HG02642 (cell line): ENCODE measurements around the gene RAB23.

Source experiments
- ATAC-seq: cut with Tn5 transposase; IDR thresholded peaks from one replicate; pipeline ENCODE4 v1.9.1; 2021; ENCODE audit warnings: mild to moderate bottlenecking; ENCODE audit not compliant: unreplicated experiment, poor library complexity

Gene RAB23

GRCh38 chr6:57193177-57193576, 28.9 kb downstream of the RAB23 start:
- ATAC-seq, result no peak

GRCh38 chr6:57190140-57190539, 32.0 kb downstream of the RAB23 start:
- no peak for ATAC-seq

- ATAC-seq, result no peak
These were observed 38.8 kb downstream of the RAB23 start for GRCh38 chr6:57183336-57183735.

- ATAC-seq, result no peak
These were observed 40.1 kb downstream of the RAB23 start for GRCh38 chr6:57182017-57182432.

DNA sequence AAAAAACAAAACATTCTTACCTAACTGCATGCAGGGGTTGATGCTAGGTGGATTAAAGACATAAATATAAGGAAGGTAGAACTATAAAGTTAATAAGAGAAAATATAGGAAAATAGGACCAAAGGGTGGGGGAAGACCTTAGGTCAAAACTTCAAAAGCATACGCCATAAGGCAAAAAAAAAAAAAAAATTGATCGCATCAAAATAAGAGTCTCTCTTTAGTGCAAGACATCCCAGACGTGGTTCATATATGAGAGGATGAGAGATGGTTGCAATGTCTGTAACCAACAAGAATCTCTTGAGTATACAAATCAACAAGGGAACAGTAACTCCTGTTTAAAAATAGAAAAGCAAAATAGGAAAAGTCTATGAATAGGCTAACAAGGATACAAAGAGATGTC, 41.5 kb downstream of the RAB23 start:
- no peak for ATAC-seq

DNA sequence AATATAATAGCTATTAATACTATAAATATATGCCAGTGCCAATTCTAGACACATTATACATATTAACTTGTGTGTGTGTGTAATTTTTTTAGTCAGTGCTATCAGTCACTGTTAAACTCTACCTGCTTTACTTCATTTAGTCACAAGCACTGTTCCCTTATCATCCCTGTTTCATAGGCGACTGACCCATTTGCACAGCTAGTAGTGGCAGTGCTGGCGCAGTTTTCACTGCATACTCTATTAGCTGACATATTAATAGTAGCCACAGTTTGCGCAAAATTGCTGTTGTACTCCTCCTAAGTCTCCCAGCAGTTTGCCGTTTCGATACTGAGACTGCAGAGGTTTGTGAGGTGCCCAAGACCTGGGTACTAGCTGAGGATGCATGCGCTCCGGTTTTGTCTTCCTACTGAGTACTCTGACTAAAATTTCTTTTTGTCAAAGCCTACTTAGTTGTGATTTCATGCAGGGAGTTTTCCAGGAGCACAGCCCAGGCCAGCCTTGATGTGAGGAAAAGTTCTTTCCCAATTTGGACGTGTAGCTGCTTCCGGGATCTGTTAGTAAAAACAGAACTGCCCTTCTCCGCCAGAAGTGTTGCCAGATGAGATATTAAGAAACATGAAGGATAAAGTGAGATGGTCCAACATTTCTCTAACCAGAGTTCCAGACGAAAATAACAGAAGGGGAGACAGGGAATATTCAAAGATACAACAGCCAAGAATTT, 44.4 kb downstream of the RAB23 start:
- ATAC-seq, result no peak

DNA sequence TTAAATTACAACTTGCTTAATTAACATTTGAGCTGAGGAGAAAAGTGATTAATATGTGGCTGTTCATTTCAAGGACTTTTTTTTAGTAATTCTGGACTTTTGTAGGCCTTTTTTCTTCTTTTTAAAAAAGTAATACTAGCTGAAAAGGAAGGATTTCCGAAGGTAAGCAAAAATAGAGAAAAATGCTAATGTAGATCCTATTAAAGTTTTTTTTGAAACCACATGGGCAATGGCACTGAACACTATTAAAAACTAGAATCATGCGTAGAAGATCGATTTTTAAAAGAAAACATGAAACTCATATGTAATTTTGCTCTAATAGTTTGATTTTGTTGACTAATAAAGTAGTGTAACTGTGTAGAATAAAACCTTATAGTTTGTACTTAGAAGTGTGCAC, 47.6 kb downstream of the RAB23 start:
- ATAC-seq, result no peak

- no peak for ATAC-seq
These were observed 48.1 kb downstream of the RAB23 start for GRCh38 chr6:57173886-57174510.

DNA sequence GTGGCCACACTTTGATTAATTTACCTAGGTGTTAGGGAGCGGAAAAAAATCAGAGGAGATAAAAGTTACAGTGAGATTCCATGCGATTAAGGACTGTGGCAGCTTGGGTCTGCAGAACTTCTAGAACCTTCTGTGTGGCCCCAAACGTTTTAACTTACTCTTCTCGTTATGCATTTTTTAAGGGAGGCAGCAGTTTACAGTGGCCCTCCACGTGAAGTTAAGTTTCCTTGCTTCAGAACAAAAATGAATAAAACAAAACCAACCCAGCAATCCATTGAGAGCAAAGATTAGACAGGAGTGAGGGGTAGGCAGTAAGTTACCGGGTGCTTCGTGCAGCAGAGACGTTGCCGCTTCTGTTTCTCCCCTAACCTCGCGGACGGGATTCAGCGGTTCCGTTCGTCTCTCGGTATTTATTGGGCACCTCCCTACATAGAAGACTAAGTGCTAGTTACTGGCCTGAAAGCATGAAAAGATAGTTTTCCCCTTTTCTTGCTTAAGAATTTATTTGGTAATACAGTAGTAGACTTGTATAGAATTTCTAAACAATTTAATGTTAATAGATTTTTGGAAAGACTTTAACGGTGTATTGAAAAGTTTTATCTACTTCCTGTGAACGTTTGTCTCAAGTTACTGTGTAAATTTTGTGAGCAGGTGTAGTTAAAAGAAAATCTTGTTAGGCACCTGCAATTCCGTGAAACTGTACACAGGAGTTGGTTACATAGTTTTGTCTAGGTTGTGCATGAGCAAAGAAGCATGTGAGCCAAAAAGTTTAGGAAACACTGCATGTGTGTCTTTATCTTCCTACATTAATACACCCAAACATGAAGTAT, 48.8 kb downstream of the RAB23 start:
- ATAC-seq, result no peak

- peak; percentile 91 for ATAC-seq
These were observed 49.7 kb downstream of the RAB23 start, which contains the start of gene BAG2 for GRCh38 chr6:57172136-57173055. Gene BAG2, plus strand, starts transcription at chr6:57172326. Its CDS starts 372 bp downstream, at chr6:57172698.

DNA sequence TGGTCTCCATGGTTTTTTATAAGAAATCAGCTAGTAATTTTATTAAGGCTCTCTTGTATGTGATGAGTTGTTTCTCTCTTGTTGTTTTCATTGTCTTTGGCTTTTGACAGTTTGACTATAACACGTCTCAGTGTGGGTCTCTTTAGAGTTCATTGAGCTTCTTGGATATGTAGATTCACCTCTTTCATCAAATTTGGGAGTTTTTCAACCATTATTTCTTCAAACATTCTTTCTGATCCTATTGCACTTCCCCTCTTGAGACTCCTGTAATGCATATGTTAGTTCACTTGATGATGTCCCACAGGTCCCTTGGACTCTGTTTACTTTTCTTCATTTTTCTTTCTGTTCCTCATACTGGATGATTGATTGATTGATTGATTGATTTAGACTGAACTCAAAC, 57.0 kb downstream of the RAB23 start:
- no peak for ATAC-seq

- no peak for ATAC-seq
These were observed 58.2 kb downstream of the RAB23 start for GRCh38 chr6:57163956-57164355.

DNA sequence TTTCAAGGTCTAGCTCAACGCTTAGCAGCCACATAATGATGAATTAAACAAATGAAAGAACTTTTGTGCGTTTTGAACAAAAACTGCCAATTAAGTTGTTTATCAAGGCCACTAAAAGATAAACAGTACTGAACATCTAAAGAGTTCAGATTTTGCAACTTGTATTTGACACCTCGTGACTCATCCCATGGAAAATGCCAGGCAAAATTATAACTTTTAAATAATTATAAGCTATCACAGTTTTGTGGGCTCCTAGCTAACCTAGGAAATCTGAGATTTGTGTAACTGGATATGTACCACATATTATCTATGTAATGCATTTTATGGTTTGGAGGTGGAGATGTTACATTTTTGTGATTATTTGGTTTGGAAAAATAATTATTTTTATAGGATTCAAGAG, 59.6 kb downstream of the RAB23 start:
- ATAC-seq, result no peak

DNA sequence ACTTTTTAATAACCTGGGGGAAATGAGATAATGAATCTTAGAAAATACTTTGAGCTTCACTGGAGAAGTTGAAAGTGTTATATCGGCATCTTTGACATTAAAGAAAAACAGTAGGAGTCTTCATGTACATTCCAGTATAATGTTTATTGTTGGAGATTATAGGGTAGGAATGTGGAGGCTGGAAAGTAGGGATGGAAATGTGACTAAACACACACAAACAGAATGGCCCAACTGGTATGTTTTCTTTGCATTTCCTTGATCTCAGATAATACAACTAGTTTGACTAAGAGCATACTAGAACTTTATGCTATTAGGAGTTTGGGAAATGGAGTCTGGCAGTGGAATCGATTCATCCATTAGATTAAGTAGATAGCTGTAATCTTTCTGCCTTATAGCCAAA, 60.1 kb downstream of the RAB23 start:
- ATAC-seq, result no peak

DNA sequence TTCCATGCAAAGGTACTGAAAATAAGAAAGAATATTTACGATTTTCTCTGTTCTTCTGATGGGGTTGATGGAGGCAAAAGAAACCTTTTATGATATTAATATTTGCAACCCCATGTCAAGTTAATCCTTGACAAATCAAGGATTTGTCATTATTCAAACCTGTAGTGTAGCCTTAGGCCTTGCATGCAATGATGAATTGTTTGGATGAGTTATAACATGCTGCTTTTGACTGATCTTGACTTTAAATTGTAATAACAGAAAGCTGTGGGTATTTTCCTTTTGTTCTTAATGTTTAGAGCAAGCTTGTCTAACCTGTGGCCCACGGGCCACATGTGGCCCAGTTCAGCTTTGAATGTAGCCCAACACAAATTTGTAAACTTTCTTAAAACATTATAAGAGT, 63.0 kb downstream of the RAB23 start:
- ATAC-seq, result no peak

GRCh38 chr6:57158658-57159057, 63.4 kb downstream of the RAB23 start:
- ATAC-seq, result no peak

- ATAC-seq, result no peak
These were observed 73.9 kb downstream of the RAB23 start for GRCh38 chr6:57147955-57148858.

GRCh38 chr6:57147401-57147800, 74.7 kb downstream of the RAB23 start:
- ATAC-seq, result no peak

- no peak for ATAC-seq
These were observed 78.4 kb downstream of the RAB23 start for GRCh38 chr6:57143690-57144089.
